GOT3 (cell line): ENCODE measurements around the gene ZMAT5.

Experiments used
- DNase-seq: peaks from one replicate; lab custom pipeline; 2025; ENCODE audit warnings: mixed read lengths; lab: John Stamatoyannopoulos, UW

Gene ZMAT5

GRCh38 chr22:29706486-29706885 is 60.3 kb downstream of the ZMAT5 start:
- no peak for DNase-seq

- DNase-seq, result no peak
Measured at GRCh38 chr22:29705651-29706050, 61.2 kb downstream of the ZMAT5 start.

- DNase-seq, result no peak
Measured at GRCh38 chr22:29704528-29705285, 62.1 kb downstream of the ZMAT5 start.

GRCh38 chr22:29703569-29704195 is 63.1 kb downstream of the ZMAT5 start:
- DNase-seq, result no peak

- no peak for DNase-seq
Measured at GRCh38 chr22:29702931-29703501, 63.8 kb downstream of the ZMAT5 start.

GRCh38 chr22:29702000-29702930 is 64.5 kb downstream of the ZMAT5 start:
- no peak for DNase-seq

- no peak for DNase-seq
Measured at GRCh38 chr22:29701155-29701999, 65.4 kb downstream of the ZMAT5 start.

- DNase-seq, result no peak
Measured at GRCh38 chr22:29700900-29701154, 66.0 kb downstream of the ZMAT5 start.

GRCh38 chr22:29700206-29700899 is 66.5 kb downstream of the ZMAT5 start:
- no peak for DNase-seq

GRCh38 chr22:29697853-29698598 is 68.8 kb downstream of the ZMAT5 start:
- no peak for DNase-seq

GRCh38 chr22:29695129-29695926 is 71.5 kb downstream of the ZMAT5 start:
- DNase-seq, result no peak

GRCh38 chr22:29693671-29694070 is 73.1 kb downstream of the ZMAT5 start:
- DNase-seq, result no peak

GRCh38 chr22:29693161-29693560 is 73.6 kb downstream of the ZMAT5 start:
- DNase-seq, result no peak

GRCh38 chr22:29692327-29692640 is 74.5 kb downstream of the ZMAT5 start:
- DNase-seq, result no peak

GRCh38 chr22:29691636-29692326 is 75.0 kb downstream of the ZMAT5 start:
- no peak for DNase-seq

- no peak for DNase-seq
Measured at GRCh38 chr22:29690476-29690875, 76.3 kb downstream of the ZMAT5 start.

- DNase-seq, result no peak
Measured at GRCh38 chr22:29689880-29690213, 77.0 kb downstream of the ZMAT5 start.

GRCh38 chr22:29689206-29689879 is 77.5 kb downstream of the ZMAT5 start:
- no peak for DNase-seq

- DNase-seq, result no peak
Measured at GRCh38 chr22:29684244-29684643, 82.6 kb downstream of the ZMAT5 start.
